Smooth muscle cell (in vitro differentiated cells): ENCODE results near the gene USF3. TPM values are rescaled to one million over a fixed set of nuclear protein-coding genes. Genes with fewer than 3 reads are reported as not detected.

ENCODE experiments used
- DNase-seq: peaks from one replicate; lab custom pipeline; 2025; ENCODE audit not compliant: unreplicated experiment; lab: John Stamatoyannopoulos, UW
- H2AFZ ChIP-seq: fragments of 200-600 bp; sonication (generic); 2 replicates; pipeline ENCODE4 v1.6.0; 2016; ENCODE audit warnings: antibody characterized with exemption, low read depth, mild to moderate bottlenecking
- H3F3A ChIP-seq: fragments of 200-600 bp; sonication (generic); 2 replicates; pipeline ENCODE4 v1.6.0; 2017; ENCODE audit warnings: antibody characterized with exemption, low read depth
- H3K27ac ChIP-seq: fragments of 200-600 bp; sonication (generic); 2 replicates; pipeline ENCODE4 v1.5.1; 2016; ENCODE audit warnings: low read depth, mild to moderate bottlenecking
- H3K27me3 ChIP-seq: fragments of 200-600 bp; sonication (generic); 2 replicates; pipeline ENCODE4 v1.6.1; 2016; ENCODE audit warnings: low read depth, mild to moderate bottlenecking
- H3K36me3 ChIP-seq: fragments of 200-600 bp; sonication (generic); 2 replicates; pipeline ENCODE4 v1.5.1; 2016; ENCODE audit warnings: low read depth
- H3K4me1 ChIP-seq: fragments of 200-600 bp; sonication (generic); 2 replicates; pipeline ENCODE4 v1.5.1; 2016; ENCODE audit warnings: low read depth
- H3K4me2 ChIP-seq: fragments of 200-600 bp; sonication (generic); 2 replicates; pipeline ENCODE4 v1.6.0; 2016; ENCODE audit warnings: mild to moderate bottlenecking
- H3K4me3 ChIP-seq: fragments of 200-600 bp; sonication (generic); 2 replicates; pipeline ENCODE4 v1.5.1; 2016; ENCODE audit warnings: mild to moderate bottlenecking
- H3K79me2 ChIP-seq: fragments of 200-600 bp; sonication (generic); 2 replicates; pipeline ENCODE4 v1.6.0; 2016; ENCODE audit warnings: low read depth, mild to moderate bottlenecking
- H3K9ac ChIP-seq: fragments of 200-600 bp; sonication (generic); 2 replicates; pipeline ENCODE4 v1.6.0; 2016; ENCODE audit warnings: low read depth
- H3K9me3 ChIP-seq: fragments of 200-600 bp; sonication (generic); replicated peaks from 2 replicates; pipeline ENCODE4 v1.5.1; 2016; ENCODE audit warnings: low read depth
- H4K20me1 ChIP-seq: fragments of 200-600 bp; sonication (generic); 2 replicates; pipeline ENCODE4 v1.6.0; 2016; ENCODE audit warnings: low read depth
- WGBS: methylation state at CpG from one replicate; pipeline ENCODE4 v1.1.7; 2016; ENCODE audit warnings: low lambda C conversion rate; 5-methylcytosine and 5-hydroxymethylcytosine counted together
- polyA plus RNA-seq: library from polyadenylated mRNA; unstranded; fragments of >200 nt; fragmentation: Nextera tagmentation; extraction: Ambion mirVana; gene quantifications from 2 replicates; pipeline ENCODE4 v1.2.1, GENCODE V29; 2016
- total RNA-seq: library from RNA; depleted of rRNA; stranded (reverse); fragments of >200 nt; gene quantifications from 2 replicates; pipeline ENCODE4 v1.2.3, GENCODE V29; 2014
- TF ChIP-seq, protein P1 (sequence below): fragments of 200-600 bp; sonication (generic); IDR thresholded peaks from 2 replicates; pipeline ENCODE4 v1.5.1; 2017; ENCODE audit warnings: borderline replicate concordance, mild to moderate bottlenecking, antibody characterized with exemption; ENCODE audit not compliant: insufficient read depth, poor library complexity, severe bottlenecking

The USF3 gene
- total and polyA plus RNA-seq, 2 experiments from 2014 or later, result 2.9 to 12.3 TPM

DNA sequence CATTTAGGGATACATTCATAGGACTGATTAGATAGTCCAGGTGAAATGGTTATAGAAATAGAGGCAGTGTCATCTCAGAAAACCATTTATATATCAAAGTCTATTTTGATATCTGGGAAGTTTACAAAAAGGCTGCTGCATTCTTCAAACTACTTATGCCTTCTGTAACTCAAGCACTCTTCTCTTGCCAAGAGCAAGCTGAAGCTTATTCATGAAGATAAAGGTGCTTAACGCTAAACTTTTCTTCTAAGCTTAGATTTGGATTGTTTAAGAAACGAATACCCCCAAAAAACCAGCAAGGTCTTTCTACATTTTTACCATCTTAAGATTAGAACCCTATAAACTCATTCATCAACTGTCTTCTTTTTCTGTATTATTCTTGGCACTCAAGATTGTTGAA is 23.3 kb upstream of the USF3 start:
- H3K4me2 ChIP-seq, result no peak overlapping the region
- H3K27me3 ChIP-seq, result no peaks in the 10 kb centered on the region
- H3K27ac ChIP-seq, result no peak overlapping the region
- no peak overlapping the region for H3K4me3 ChIP-seq
- 94% methylated on average over 2 of the region's 2 CpGs for WGBS
- TF ChIP-seq, protein P1, sequence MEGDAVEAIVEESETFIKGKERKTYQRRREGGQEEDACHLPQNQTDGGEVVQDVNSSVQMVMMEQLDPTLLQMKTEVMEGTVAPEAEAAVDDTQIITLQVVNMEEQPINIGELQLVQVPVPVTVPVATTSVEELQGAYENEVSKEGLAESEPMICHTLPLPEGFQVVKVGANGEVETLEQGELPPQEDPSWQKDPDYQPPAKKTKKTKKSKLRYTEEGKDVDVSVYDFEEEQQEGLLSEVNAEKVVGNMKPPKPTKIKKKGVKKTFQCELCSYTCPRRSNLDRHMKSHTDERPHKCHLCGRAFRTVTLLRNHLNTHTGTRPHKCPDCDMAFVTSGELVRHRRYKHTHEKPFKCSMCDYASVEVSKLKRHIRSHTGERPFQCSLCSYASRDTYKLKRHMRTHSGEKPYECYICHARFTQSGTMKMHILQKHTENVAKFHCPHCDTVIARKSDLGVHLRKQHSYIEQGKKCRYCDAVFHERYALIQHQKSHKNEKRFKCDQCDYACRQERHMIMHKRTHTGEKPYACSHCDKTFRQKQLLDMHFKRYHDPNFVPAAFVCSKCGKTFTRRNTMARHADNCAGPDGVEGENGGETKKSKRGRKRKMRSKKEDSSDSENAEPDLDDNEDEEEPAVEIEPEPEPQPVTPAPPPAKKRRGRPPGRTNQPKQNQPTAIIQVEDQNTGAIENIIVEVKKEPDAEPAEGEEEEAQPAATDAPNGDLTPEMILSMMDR, result no peak
- peaks cover 3% of the 10 kb centered on the region for H3F3A ChIP-seq
- H2AFZ ChIP-seq, result no peak overlapping the region
- H3K9me3 ChIP-seq, result no peaks in the 10 kb centered on the region
- H3K36me3 ChIP-seq, result peaks cover 14% of the 10 kb centered on the region
- peaks cover 30% of the 10 kb centered on the region for H4K20me1 ChIP-seq
- peaks cover 14% of the 10 kb centered on the region for H3K79me2 ChIP-seq
- no peaks in the 10 kb centered on the region for H3K4me1 ChIP-seq
- DNase-seq, result no peak
- H3K9ac ChIP-seq, result no peak overlapping the region

DNA sequence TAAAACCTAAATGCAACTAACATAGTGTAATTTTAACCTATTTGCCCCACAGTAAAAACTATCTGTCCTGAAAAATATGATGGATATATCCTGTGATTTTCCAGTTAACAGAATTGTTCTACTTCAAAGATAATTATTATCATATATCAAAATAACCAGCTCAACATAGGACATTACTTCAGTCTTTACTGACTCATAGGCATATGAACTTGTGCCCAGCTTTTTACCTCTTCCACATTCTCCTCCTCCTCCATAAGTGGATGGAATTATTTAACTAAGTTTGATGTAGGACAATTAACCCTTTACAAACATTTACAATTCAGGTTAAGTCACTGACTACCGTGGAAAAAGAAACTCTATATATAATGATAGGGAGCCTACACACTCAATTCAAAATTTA is 22.9 kb upstream of the USF3 start:
- WGBS, result 95% methylated on average over 1 of the region's 1 CpG
- peaks cover 9% of the 10 kb centered on the region for H3K79me2 ChIP-seq
- TF ChIP-seq, protein P1, result no peak
- no peaks in the 10 kb centered on the region for H3K27me3 ChIP-seq
- DNase-seq, result no peak
- H3F3A ChIP-seq, result peaks cover 3% of the 10 kb centered on the region
- no peaks in the 10 kb centered on the region for H3K9me3 ChIP-seq
- H2AFZ ChIP-seq, result no peak overlapping the region
- peaks cover 25% of the 10 kb centered on the region for H4K20me1 ChIP-seq
- no peak overlapping the region for H3K4me3 ChIP-seq
- no peaks in the 10 kb centered on the region for H3K4me1 ChIP-seq
- peaks cover 14% of the 10 kb centered on the region for H3K36me3 ChIP-seq
- no peak overlapping the region for H3K27ac ChIP-seq
- H3K4me2 ChIP-seq, result no peak overlapping the region
- H3K9ac ChIP-seq, result no peak overlapping the region

- peaks cover 14% of the 10 kb centered on the region for H3K36me3 ChIP-seq
- no peak overlapping the region for H3K4me2 ChIP-seq
- H3K4me3 ChIP-seq, result no peak overlapping the region
- TF ChIP-seq, protein P1, result no peak
- peaks cover 2% of the 10 kb centered on the region for H3K79me2 ChIP-seq
- no peaks in the 10 kb centered on the region for H3K27me3 ChIP-seq
- no peak overlapping the region for H3K27ac ChIP-seq
- no peaks in the 10 kb centered on the region for H3K4me1 ChIP-seq
- H3K9me3 ChIP-seq, result no peaks in the 10 kb centered on the region
- 96% methylated on average over 3 of the region's 3 CpGs for WGBS
- DNase-seq, result no peak
- no peak overlapping the region for H3K9ac ChIP-seq
- peaks cover 3% of the 10 kb centered on the region for H3F3A ChIP-seq
- H2AFZ ChIP-seq, result no peak overlapping the region
- peaks cover 10% of the 10 kb centered on the region for H4K20me1 ChIP-seq
These were observed 21.4 kb upstream of the USF3 start for GRCh38 chr3:113717818-113718217.

- H3K4me1 ChIP-seq, result no peaks in the 10 kb centered on the region
- no peaks in the 10 kb centered on the region for H3K9me3 ChIP-seq
- H4K20me1 ChIP-seq, result peaks cover 5% of the 10 kb centered on the region
- peaks cover 14% of the 10 kb centered on the region for H3K36me3 ChIP-seq
- 95% methylated on average over 3 of the region's 3 CpGs for WGBS
- no peaks in the 10 kb centered on the region for H3K27me3 ChIP-seq
- TF ChIP-seq, protein P1, result no peak
- peaks cover 3% of the 10 kb centered on the region for H3F3A ChIP-seq
- no peak for DNase-seq
- no peaks in the 10 kb centered on the region for H3K79me2 ChIP-seq
- H3K4me3 ChIP-seq, result no peak overlapping the region
- no peak overlapping the region for H3K4me2 ChIP-seq
- H3K9ac ChIP-seq, result no peak overlapping the region
- no peak overlapping the region for H3K27ac ChIP-seq
- no peak overlapping the region for H2AFZ ChIP-seq
These were observed 20.9 kb upstream of the USF3 start for GRCh38 chr3:113717308-113717707.
